GM12872 (cell line): ENCODE measurements around the gene CCDC8.

Experiments
- CTCF ChIP-seq: IDR thresholded peaks from 3 replicates; pipeline ENCODE4 v1.5.1; 2011; ENCODE audit warnings: low read depth, mild to moderate bottlenecking, low read length, moderate library complexity; ENCODE audit not compliant: insufficient read depth

The CCDC8 gene

GRCh38 chr19:46384396-46384795, 29.0 kb downstream of the CCDC8 start:
- TF ChIP-seq CTCF = no peak

DNA sequence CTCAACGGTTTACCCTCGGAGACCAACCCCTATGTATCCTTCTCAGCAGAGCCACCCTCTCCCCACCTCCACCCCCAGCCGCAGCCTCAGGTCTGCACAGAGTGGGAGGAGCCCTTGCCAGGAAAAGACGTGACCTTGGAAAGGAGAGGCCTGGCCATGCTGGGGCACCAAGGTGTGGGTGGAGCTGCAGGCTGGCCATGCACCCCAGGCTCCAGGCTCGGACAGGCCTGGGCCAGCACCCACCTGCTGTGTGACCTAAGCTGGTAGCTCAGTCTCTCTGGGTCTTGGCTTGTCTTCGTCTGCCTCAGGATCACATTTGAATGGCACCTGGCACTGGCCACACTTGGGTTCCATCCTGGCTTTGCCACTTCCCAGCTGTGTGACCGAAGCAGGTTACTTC, 29.5 kb downstream of the CCDC8 start:
- TF ChIP-seq CTCF = no peak

DNA sequence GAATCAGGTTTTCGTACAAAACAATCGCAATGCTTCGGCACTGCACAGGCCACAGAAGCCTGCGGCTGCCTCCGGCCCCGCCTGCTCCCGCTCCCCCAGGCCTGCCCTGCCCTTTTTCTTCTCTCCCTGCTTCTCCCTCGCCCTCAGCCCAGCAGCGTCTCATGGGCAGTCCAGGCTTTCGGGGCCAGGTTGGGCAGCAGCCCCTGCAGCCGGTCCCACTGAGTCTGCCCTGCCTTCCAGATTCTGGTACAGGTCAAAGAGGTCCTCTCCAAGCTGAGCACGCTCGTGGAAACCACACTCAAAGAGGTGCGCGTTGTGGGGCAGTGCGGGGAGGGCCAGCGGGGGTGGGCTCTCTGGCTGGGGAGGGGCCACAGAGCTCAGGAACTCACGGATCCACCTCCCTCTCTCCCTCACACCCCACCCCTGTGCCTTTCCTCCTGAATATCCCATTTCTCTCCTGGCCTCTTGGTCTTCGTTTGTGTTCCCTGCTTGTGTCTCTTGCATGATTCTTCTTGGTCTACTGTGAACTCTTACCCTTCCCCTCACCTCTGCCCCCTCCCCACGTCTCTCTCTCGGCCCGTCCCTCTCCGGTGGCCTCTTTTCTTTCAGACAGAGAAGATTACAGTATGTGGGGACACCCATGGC, 30.1 kb downstream of the CCDC8 start:
- no peak for TF ChIP-seq CTCF

DNA sequence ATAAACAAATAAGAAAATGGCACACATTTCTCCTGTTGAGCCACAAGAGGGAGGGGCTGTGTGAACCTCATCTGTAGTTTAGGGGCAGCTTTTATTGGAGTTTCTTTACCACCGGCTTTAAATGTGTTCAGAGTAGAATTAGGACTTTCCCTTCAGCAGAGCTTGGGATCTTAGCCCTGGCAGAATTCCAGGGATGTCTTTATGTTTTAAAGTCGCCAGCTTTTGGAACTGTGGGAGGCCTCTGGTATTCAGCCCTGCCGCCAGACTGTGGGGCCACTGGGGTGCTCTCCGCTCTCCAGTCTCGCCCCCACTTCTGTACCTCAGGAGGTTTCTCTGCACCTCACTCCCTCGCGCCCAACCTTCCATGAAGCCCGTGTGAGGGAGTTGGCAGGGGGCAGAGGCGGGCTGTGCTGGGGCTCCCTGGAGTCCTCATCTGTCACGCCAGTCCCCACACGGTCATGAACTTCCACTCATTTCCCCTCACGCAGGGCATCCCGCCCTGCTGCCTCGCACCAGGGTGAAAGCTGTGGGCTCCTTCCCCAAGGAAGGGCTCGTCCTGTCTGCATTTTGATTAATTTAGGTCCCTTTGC, 31.5 kb downstream of the CCDC8 start:
- TF ChIP-seq CTCF = no peak

- no peak for TF ChIP-seq CTCF
Observed at GRCh38 chr19:46381346-46381745, 32.0 kb downstream of the CCDC8 start.

DNA sequence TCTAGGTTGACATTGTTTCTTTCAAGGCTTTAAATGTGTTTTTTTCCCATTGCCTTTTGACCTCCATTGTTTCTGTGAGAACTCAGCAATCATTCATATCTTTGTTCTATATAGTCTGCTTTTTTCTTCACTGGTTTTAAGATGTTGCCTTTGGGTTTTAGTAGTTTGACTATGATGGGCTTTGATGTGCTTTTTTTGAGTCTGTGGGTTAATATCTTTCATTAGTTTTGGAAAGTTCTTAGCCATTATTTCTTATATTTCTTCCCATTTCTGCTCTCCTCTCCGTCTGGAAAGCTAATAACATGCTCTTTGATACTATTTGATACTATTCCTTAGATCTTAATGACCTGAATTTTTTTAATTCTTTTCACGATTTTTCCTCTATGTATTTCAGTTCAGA, 32.7 kb downstream of the CCDC8 start:
- TF ChIP-seq CTCF = no peak

GRCh38 chr19:46378268-46378667, 35.1 kb downstream of the CCDC8 start:
- TF ChIP-seq CTCF = no peak
